NCI-H2029 (cell line): ENCODE measurements around the gene NPR3.
"Not testable (repeated sequence)": the region's sequence is repeated elsewhere in the genome, so short reads cannot be mapped to it uniquely, and the experiment has no call there.

Experiments
- DNase-seq: peaks from one replicate; lab custom pipeline; 2025; lab: John Stamatoyannopoulos, UW

NPR3 gene

GRCh38 chr5:32767948-32768467, 56.9 kb downstream of the NPR3 start:
- no peak for DNase-seq

DNA sequence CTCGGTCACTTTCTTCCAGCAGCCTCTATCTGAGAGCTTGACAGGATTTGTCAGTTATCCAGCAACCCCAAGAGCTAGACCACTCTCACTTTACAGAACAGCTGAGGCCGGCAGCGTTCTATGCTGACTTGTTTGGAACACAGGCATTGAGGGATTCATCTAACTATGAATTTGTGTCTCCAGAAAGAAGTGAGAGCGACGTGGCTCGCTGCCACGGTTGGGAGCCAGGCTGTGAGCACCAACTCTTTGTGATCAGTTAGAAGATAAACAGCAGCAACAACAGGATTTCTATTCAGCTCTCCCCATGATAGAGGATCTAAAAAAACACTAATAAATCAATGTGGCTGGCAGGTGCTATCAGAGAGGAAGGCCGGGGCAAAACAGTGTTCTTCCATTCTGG, 58.6 kb downstream of the NPR3 start:
- no peak for DNase-seq

DNA sequence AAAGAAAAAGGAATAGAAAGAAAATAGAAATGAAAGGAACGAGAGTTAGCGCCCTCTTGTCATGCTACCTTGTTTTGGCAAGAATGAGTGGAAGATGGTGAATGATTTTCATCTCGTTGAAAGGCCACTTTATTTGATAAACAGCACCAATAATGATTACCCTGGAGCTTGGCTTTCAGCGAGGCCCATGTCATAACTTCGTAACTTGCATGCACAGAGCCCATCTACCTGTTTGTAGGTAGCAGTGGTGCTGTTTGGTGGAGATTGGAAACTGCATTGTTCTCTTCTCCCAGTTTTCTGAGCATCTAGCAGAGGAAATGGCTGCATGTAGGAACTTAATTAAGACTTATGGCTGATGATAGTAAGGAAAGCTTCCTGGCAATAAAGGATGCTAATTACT, 59.3 kb downstream of the NPR3 start:
- DNase-seq: no peak

- DNase-seq: no peak
Measured at GRCh38 chr5:32771037-32771436, 59.9 kb downstream of the NPR3 start.

DNA sequence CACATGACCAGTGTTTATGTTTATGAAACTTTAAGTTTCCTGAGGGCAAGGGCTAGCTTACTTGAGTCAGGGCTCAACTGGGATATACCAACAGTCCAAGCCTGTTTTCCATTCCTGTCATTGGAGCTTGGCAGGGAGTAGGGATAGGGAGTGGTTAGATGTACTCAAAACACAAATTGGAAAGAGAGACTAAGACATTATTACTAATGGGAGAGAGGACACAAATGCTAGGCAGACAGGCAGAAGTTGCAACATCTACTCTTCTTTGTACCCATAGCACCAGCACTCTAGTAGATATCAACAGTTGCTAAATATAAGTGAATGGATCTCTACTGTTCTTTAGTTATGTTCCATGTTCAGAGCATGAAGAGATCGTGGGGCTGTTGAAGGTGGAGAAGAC, 62.8 kb downstream of the NPR3 start:
- DNase-seq: no peak

GRCh38 chr5:32776200-32776599, 65.1 kb downstream of the NPR3 start:
- DNase-seq: no peak

DNA sequence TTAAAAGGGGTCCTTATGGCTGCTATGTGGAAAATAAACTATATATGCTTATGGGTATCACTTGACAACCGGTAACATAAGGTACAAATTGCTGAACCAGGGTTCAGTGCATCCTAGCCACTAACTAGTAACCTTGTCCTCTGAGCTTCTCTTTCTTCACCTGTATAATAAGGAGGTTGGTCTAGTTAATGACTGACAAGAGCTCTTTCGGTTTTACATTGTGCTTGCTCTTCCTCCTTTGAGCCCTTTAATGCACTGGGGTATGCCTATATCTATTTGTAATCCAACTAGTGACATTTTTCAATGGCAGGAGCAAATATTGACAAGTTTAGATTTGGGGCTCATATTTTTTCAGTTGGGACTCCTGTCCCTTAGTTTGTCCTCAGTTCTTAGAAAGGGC, 66.1 kb downstream of the NPR3 start:
- no peak for DNase-seq

DNA sequence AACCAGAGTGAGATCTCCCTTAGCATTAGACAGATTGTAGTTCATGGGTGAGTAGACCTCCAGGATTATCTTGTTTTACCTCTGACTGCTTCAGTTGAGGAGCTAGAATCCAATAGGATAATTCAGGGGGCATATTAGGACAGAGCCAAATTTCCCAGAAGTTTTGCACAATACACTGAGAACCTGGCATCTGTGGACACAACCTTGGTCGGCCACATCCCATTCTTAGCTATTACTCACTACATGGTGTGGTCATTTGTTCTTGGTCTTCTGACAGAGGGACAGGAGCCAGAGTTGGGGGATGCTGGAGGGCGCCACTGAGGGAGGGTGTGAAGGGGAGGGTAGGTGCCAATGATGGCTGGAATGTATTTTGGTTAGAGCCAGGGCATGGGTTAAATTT, 66.6 kb downstream of the NPR3 start:
- DNase-seq: no peak

GRCh38 chr5:32778403-32778802, 67.3 kb downstream of the NPR3 start:
- no peak for DNase-seq

GRCh38 chr5:32779754-32780415, 68.8 kb downstream of the NPR3 start:
- no peak for DNase-seq

- DNase-seq: no peak
Measured at GRCh38 chr5:32780508-32780919, 69.4 kb downstream of the NPR3 start.

DNA sequence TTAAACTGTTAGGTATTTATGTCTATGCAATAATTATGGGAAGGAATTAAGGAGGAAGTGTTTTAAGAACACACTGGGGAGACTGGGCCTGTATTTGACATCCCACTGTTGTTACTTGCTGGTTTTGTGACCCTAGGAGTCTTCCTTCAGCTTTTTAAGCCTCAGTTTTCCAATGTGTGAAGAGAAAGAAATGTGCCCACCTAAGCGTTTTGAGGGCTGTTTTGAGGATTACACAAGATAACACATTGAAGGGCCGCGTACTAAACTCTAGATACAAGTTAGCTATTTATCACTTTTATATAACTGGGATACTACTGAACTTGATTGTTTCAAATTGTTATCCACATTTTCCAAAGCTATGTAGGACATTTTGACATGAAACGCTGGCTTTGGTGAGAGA, 72.5 kb downstream of the NPR3 start:
- no peak for DNase-seq

GRCh38 chr5:32785611-32786254, 74.6 kb downstream of the NPR3 start:
- DNase-seq: no peak

GRCh38 chr5:32786311-32786710, 75.2 kb downstream of the NPR3 start:
- no peak for DNase-seq

DNA sequence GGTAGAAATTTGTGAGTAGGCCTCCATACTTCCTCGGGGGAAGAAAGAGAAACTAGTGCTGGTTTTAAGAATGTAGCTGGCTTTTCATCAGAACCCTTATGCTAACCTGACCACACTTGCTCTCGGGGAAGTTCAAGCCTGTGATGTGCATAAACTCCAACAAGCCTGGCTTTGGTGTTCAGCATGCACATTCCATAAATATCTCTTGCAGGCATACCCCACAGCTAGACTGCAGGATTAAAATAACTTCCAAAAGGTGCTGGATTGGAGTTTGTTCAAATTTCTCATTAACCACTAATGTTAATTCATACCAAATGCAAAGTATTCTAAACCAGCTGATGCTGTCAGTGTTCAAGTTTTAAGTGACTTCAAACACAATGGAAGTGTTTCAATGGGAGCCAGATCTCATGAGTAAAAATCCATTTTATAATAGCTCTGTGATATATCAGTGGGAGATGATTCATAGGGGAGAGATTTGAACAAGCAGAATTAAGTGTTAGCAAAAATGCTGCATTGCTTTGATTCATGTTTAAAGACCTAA, 79.4 kb downstream of the NPR3 start:
- no peak for DNase-seq

DNA sequence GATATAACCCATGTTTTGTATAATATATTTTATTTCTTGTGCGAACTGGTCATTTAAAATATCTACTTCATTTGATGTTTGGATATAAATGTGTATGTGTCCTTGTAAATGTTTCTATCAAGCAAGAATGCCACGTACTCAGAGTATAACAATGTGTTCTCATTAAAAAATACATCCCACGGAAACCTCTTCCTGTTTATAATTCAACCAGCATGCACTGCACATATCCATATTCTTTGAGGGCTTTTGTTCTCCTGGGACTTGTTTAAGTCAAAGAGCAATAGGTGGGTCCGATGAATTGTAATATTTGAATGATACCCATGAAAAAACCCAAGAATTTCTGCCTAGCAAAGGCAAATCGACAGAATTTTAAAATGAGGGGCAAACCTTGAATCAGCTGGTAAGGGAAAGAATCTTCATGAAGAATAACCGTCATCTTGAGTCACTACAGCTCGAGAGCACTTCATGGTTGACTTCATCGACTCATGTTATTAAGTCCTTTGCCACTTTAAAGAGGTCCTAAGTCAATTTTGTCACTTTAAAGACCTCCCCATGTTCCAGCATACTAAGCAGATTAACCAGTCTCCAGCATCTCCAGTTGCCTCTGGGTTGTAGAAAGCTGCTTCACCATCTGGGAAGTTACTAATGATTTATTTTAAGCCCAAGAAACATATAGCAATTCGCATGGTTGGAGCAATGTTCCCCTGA, 80.6 kb downstream of the NPR3 start:
- DNase-seq: no peak

DNA sequence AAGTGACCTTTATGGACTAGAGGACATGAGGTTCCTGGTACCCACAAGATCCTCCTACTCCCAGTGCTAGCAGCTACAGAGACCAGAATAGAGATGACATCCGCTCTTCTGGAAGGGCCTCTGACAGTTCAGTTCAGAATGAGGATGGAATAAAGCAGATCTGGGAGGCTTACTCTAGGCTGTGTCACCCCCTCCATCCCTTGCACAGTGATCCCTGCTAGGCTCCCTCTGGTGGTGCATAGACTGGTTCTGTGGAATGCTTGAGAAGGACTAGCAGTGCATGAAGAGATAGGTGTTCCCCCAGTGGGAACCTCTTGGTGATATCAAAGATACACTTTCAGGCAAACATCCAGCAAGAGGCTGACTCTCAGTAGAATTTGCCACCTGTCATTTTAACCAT, 83.0 kb downstream of the NPR3 start:
- DNase-seq: no peak

- no peak for DNase-seq
Measured at GRCh38 chr5:32802764-32803163, 91.6 kb downstream of the NPR3 start.

- no peak for DNase-seq
Measured at GRCh38 chr5:32803656-32804055, 92.5 kb downstream of the NPR3 start.

DNA sequence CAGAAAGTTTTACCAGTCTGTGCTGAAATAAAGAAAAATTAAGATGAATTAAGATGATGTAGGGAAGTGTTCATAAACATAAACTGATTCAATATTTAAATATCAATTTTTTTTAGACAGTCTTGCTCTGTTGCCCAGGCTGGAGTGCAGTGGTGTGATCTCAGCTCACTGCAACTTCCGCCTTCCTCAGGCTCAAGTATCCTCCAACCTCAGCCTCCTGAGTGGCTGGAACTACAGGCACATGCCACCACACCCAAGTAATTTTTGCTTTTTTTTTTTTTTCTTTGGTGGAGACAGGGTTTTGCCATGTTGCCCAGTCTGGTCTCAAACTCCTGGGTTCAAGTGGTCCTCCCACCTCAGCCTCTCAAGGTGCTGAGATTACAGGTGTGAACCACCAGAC, 94.3 kb downstream of the NPR3 start:
- not testable (repeated sequence) for DNase-seq

GRCh38 chr5:32805971-32806638, 95.0 kb downstream of the NPR3 start:
- DNase-seq: no peak

- no peak for DNase-seq
Measured at GRCh38 chr5:32808783-32809182, 97.7 kb downstream of the NPR3 start.
